Heart left ventricle (tissue), 16 donors: ENCODE results near the gene CNTN5. TPM values are rescaled to one million over a fixed set of nuclear protein-coding genes. Genes with fewer than 3 reads are reported as not detected.

Source experiments
- ATAC-seq, 4 donors: fragments of 200-7000 bp; cut with Tn5 transposase; one replicate each; pipeline ENCODE4 v1.9.1; 2020 to 2022; ENCODE audit warnings: moderate library complexity in 4 of 4, mild to moderate bottlenecking in 3 of 4, moderate number of reproducible peaks in 1 of 4
- DNase-seq, 5 donors: peaks; one replicate each; pipeline ENCODE4 v3.0.0-alpha.2; 2020
- H3K27ac ChIP-seq, 12 donors: fragments of 200-600 bp; sonication (generic) in 4 of 12; one replicate each; pipeline versions ENCODE4 v1.5.0 to v1.8.0; 2016 to 2022; ENCODE audit warnings: mild to moderate bottlenecking in 2 of 12
- H3K27me3 ChIP-seq, 9 donors: fragments of 200-600 bp; sonication (generic) in 2 of 9; one replicate each; pipeline versions ENCODE4 v1.5.1 to v1.8.0; 2016 to 2022; ENCODE audit warnings: mild to moderate bottlenecking in 3 of 9
- H3K36me3 ChIP-seq, 9 donors: fragments of 200-600 bp; sonication (generic) in 2 of 9; one replicate each; pipeline versions ENCODE4 v1.5.0 to v1.8.0; 2018 to 2022; ENCODE audit warnings: mild to moderate bottlenecking in 2 of 9
- H3K4me1 ChIP-seq, 12 donors: fragments of 200-600 bp; sonication (generic) in 4 of 12; one replicate each; pipeline versions ENCODE4 v1.5.0 to v1.8.0; 2016 to 2022; ENCODE audit warnings: mild to moderate bottlenecking in 3 of 12
- H3K4me3 ChIP-seq, 12 donors: fragments of 200-600 bp; sonication (generic) in 4 of 12; one replicate each; pipeline versions ENCODE4 v1.5.0 to v1.8.0; 2017 to 2022; ENCODE audit warnings: mild to moderate bottlenecking in 9 of 12, moderate library complexity in 4 of 12
- H3K9me3 ChIP-seq, 12 donors: fragments of 200-600 bp; sonication (generic) in 4 of 12; one replicate each; pipeline versions ENCODE4 v1.5.0 to v1.8.0; 2016 to 2022; ENCODE audit warnings: mild to moderate bottlenecking in 1 of 12
- CTCF ChIP-seq, 12 donors: fragments of 200-600 bp; sonication (generic) in 4 of 12; IDR thresholded peaks; one replicate each; pipeline versions ENCODE4 v1.5.0 to v1.8.0; 2018 to 2022; ENCODE audit warnings: antibody characterized with exemption in 12 of 12, mild to moderate bottlenecking in 5 of 12
- POLR2A ChIP-seq, 2 donors: fragments of 450-650 bp; IDR thresholded peaks; one replicate each; pipeline ENCODE4 v1.6.1; 2017; ENCODE audit warnings: antibody characterized with exemption in 2 of 2, mild to moderate bottlenecking in 2 of 2, moderate library complexity in 2 of 2
- WGBS, 4 donors: extraction: QIAGEN DNeasy Blood & Tissue Kit in 2 of 4; methylation state at CpG; one replicate each; pipeline versions ENCODE4 v1.1.5 to v1.1.7; 2013 to 2018; 5-methylcytosine and 5-hydroxymethylcytosine counted together
- intact Hi-C, 10 donors: fragments of 100-400 bp; cut with DNase I; formaldehyde crosslinking; loops; one replicate each; pipeline versions ENCODE4 v1.11.1 to v1.14.2; 2022
- polyA plus RNA-seq, 2 donors: library from polyadenylated mRNA; stranded (reverse); fragments of 200-250 nt; gene quantifications; one replicate each; pipeline ENCODE4 v1.2.3, GENCODE V29; 2013
- total RNA-seq, 9 donors: library from RNA; depleted of rRNA in 2 of 9; stranded (reverse); fragments of >200 nt in 2 of 9; fragmentation: NEBNext Ultra II Directional in 3 of 9; extraction: Animal tissue kit (Norgen Biotek cat#: 25700) in 3 of 9; gene quantifications; one replicate each; pipeline versions ENCODE4 v1.1.0 to v1.2.4, GENCODE V29; 2016 to 2023
- donor health status: ischemic (EF 13 %, LVEDD 7.1; RV severe dilation, severe dysfunction).
- donor health status: healthy with polysubstance abuse.
- donor health status: DM: no; HTN: yes; CAD: no.
- donor health status: DM: no; HTN: no; CAD: no.
- donor health status: ischemic (EF 25% LVEDD 6.9; RV normal size, moderate dysfunction).
- donor health status: ischemic (EF 25% LVEDD 5.7; RV mildly dilated, moderate dysfunction).
- donor health status: healthy.
- donor health status: DM: yes; HTN: yes; CAD: no.
- donor health status: ischemic (EF 35%, LVEDD 5.7; RV mildly dilated, moderate dysfunction).
- donor health status: nonischemic (EF 11% LVEDD 7.7; RV severe dilation, severe dysfunction).
- donor health status: DM: yes; HTN: yes; CAD: no.
- donor health status: PGD.
- donor health status: ischemic (EF 29% LVEDD 5.4; RV normal size, mild dysfunction).
- donor health status: nonischemic (EF 23%, LVEDD 6.1; RV moderate dilation, normal function).

The CNTN5 gene
- total and polyA plus RNA-seq, 11 donors, result 0.11 to 0.16 TPM; not detected in 9

- H3K36me3 ChIP-seq, result no peaks in the 10 kb centered on the region
- TF ChIP-seq CTCF (IDR thresholded peaks at IDR 0.05) (no peak), POLR2A (IDR thresholded peaks at IDR 0.05) (no peak)
- intact Hi-C loops, result no loop called here
These were observed 674.4 kb downstream of the CNTN5 start for GRCh38 chr11:99695106-99695505.

GRCh38 chr11:99706848-99707247 is 686.1 kb downstream of the CNTN5 start:
- WGBS, 4 donors, result 55 to 73% (median 60%) methylated on average over 1 of the region's 1 CpG
- TF ChIP-seq POLR2A (IDR thresholded peaks at IDR 0.05) (no peak), CTCF (IDR thresholded peaks at IDR 0.05) (no peak)
- Histone ChIP-seq H3K4me3 (no peak overlapping the region), H3K27me3 (no peaks in the 10 kb centered on the region), H3K4me1 (no peaks in the 10 kb centered on the region), H3K36me3 (no peaks in the 10 kb centered on the region), H3K9me3 (no peaks in the 10 kb centered on the region), H3K27ac (no peak overlapping the region)
- DNase-seq, result no peak
- intact Hi-C loops, result no loop called here
- no peak for ATAC-seq

More at GRCh38 chr11:99695106-99695505, 674.4 kb downstream of the CNTN5 start:
- H3K9me3 ChIP-seq, result peaks cover 0 to 23% (median 2%) of the 10 kb centered on the region in 12 donors
- no peaks in the 10 kb centered on the region for H3K27me3 ChIP-seq
- H3K4me1 ChIP-seq, result no peaks in the 10 kb centered on the region
- ATAC-seq (no peak), DNase-seq (no peak)
- no peak overlapping the region for H3K4me3 ChIP-seq
- H3K27ac ChIP-seq, result no peak overlapping the region

GRCh38 chr11:99708928-99709672 is 688.4 kb downstream of the CNTN5 start:
- 71 to 81% (median 80%) methylated on average over 3 of the region's 3 CpGs for whole genome bisulfite sequencing, 4 donors
- Histone ChIP-seq H3K27ac (no peak overlapping the region), H3K9me3 (peaks cover 0 to 4% (median 0%) of the 10 kb centered on the region in 12 donors), H3K36me3 (no peaks in the 10 kb centered on the region), H3K4me1 (no peaks in the 10 kb centered on the region), H3K4me3 (no peak overlapping the region), H3K27me3 (no peaks in the 10 kb centered on the region)
- intact Hi-C loops, result no loop called here
- no peak for DNase-seq
- no peak for ATAC-seq
- TF ChIP-seq POLR2A (IDR thresholded peaks at IDR 0.05) (no peak), CTCF (IDR thresholded peaks at IDR 0.05) (no peak)

- DNase-seq, result no peak
- H3K9me3 ChIP-seq, result peaks cover 0 to 9% (median 0%) of the 10 kb centered on the region in 12 donors
These were observed 695.6 kb downstream of the CNTN5 start for GRCh38 chr11:99716302-99716701.

More at GRCh38 chr11:99716302-99716701, 695.6 kb downstream of the CNTN5 start:
- WGBS, 4 donors, result 62 to 66% (median 62%) methylated on average over 3 of the region's 3 CpGs
- ATAC-seq, result no peak
- Histone ChIP-seq H3K36me3 (no peaks in the 10 kb centered on the region), H3K4me3 (no peak overlapping the region), H3K4me1 (no peaks in the 10 kb centered on the region), H3K27me3 (no peaks in the 10 kb centered on the region), H3K27ac (no peak overlapping the region)
- TF ChIP-seq CTCF (IDR thresholded peaks at IDR 0.05) (no peak), POLR2A (IDR thresholded peaks at IDR 0.05) (no peak)
- intact Hi-C loops, result no loop called here
